A673 (cell line): ENCODE results near the gene POLR2M. TPM values are rescaled to one million over a fixed set of nuclear protein-coding genes. Genes with fewer than 3 reads are reported as not detected.
A peak's percentile ranks its signal among the peaks of the same experiment; 100 is the strongest.

Experiments used
- BruUV-seq: library from RNA; stranded (reverse); fragments of 400-500 nt; replicated peaks from 2 replicates; lab custom pipeline; 2021; lab: Mats Ljungman, UMichigan
- CTCF ChIA-PET: fragments of 300-600 bp; sonication (Branson Sonifier 250); formaldehyde crosslinking; loops from one replicate; lab custom pipeline; 2022; ENCODE audit warnings: antibody characterized with exemption; lab: Charles Lee
- POLR2A ChIA-PET: fragments of 300-600 bp; sonication (Branson Sonifier 250); formaldehyde crosslinking; loops from one replicate; lab custom pipeline; 2022; ENCODE audit warnings: antibody characterized with exemption; ENCODE audit not compliant: low non-redundant PET; lab: Charles Lee
- DNase-seq: peaks from one replicate; pipeline ENCODE4 v3.0.0-alpha.2; 2015; ENCODE audit warnings: low spot score
- H3K27ac ChIP-seq: fragments of 200-600 bp; sonication (generic); 2 replicates; pipeline ENCODE4 v1.5.1; 2016; ENCODE audit warnings: mixed run types, low read depth, mild to moderate bottlenecking, mixed read lengths, antibody characterized with exemption, low read length; ENCODE audit not compliant: poor library complexity, severe bottlenecking
- H3K27me3 ChIP-seq: fragments of 200-600 bp; sonication (generic); replicated peaks from 2 replicates; pipeline ENCODE4 v1.6.1; 2017; ENCODE audit warnings: mixed run types, low read depth, mild to moderate bottlenecking, mixed read lengths, antibody characterized with exemption, low read length; ENCODE audit not compliant: insufficient read depth, poor library complexity
- H3K36me3 ChIP-seq: fragments of 200-600 bp; sonication (generic); 2 replicates; pipeline ENCODE4 v1.6.1; 2016; ENCODE audit warnings: mixed run types, mild to moderate bottlenecking, mixed read lengths, antibody characterized with exemption, low read length; ENCODE audit not compliant: insufficient read depth, poor library complexity, severe bottlenecking
- H3K4me1 ChIP-seq: fragments of 200-600 bp; sonication (generic); 2 replicates; pipeline ENCODE4 v1.6.1; 2017; ENCODE audit warnings: mixed run types, mild to moderate bottlenecking, mixed read lengths, antibody characterized with exemption, low read length; ENCODE audit not compliant: insufficient read depth, poor library complexity, severe bottlenecking
- H3K4me3 ChIP-seq: fragments of 200-600 bp; sonication (generic); 2 replicates; pipeline ENCODE4 v1.5.1; 2016; ENCODE audit warnings: low read depth, mixed run types, mild to moderate bottlenecking, mixed read lengths, low read length; ENCODE audit not compliant: poor library complexity, severe bottlenecking
- H3K9me3 ChIP-seq: fragments of 200-600 bp; sonication (generic); 2 replicates; pipeline ENCODE4 v1.6.1; 2016; ENCODE audit warnings: mixed run types, low read depth, mild to moderate bottlenecking, mixed read lengths, antibody characterized with exemption, low read length; ENCODE audit not compliant: poor library complexity, severe bottlenecking
- CTCF ChIP-seq: fragments of 300-800, 200-600 bp; sonication (generic); conservative IDR thresholded peaks from 2 replicates; pipeline ENCODE4 v1.5.1; 2017; ENCODE audit warnings: low read depth, mild to moderate bottlenecking, antibody characterized with exemption, low read length, moderate library complexity, mixed read lengths
- EZH2 ChIP-seq: fragments of 200-600 bp; sonication (generic); IDR thresholded peaks from 2 replicates; pipeline ENCODE4 v1.6.1; 2017; ENCODE audit warnings: borderline replicate concordance, low read depth, mild to moderate bottlenecking, mixed read lengths, antibody characterized with exemption, low read length; ENCODE audit not compliant: poor library complexity, severe bottlenecking
- intact Hi-C: fragments of 100-400 bp; cut with micrococcal nuclease; formaldehyde crosslinking; loops from one replicate; pipeline ENCODE4 v1.10.0; 2022; ENCODE audit not compliant: unreplicated experiment
- total RNA-seq: library from RNA; stranded (reverse); gene quantifications from 2 replicates; pipeline ENCODE4 v1.2.3, GENCODE V29; 2021

POLR2M gene
- total RNA-seq, 1 experiment from 2014 or later = 115 TPM

GRCh38 chr15:57740048-57740447 lies 33.5 kb downstream of the POLR2M start:
- H3K36me3 ChIP-seq = no peaks in the 10 kb centered on the region
- H3K27ac ChIP-seq = no peak overlapping the region
- H3K4me1 ChIP-seq = peaks cover 5% of the 10 kb centered on the region
- intact Hi-C loops = no loop called here
- POLR2A ChIA-PET = no interaction called here
- CTCF ChIA-PET = no interaction called here
- no peak for DNase-seq
- TF ChIP-seq CTCF (no peak), EZH2 (no peak)
- H3K9me3 ChIP-seq = peaks cover 6% of the 10 kb centered on the region
- no peak overlapping the region for H3K4me3 ChIP-seq
- H3K27me3 ChIP-seq = no peaks in the 10 kb centered on the region
- no TSS peak for BruUV-seq

GRCh38 chr15:57741089-57741488 lies 34.6 kb downstream of the POLR2M start:
- no peak for TF ChIP-seq EZH2
- TF ChIP-seq CTCF = no peak
- DNase-seq = no peak
- H3K4me1 ChIP-seq = no peaks in the 10 kb centered on the region
- ChIA-PET CTCF (no interaction called here), POLR2A (interaction anchor here (0.9 kb wide), 1 partner anchor 140 kb away, joined by 3 read pairs; no protein-coding TSS in a partner anchor)
- no peak overlapping the region for H3K27ac ChIP-seq
- BruUV-seq = no TSS peak
- H3K4me3 ChIP-seq = no peak overlapping the region
- H3K36me3 ChIP-seq = no peaks in the 10 kb centered on the region
- intact Hi-C loops = no loop called here
- H3K27me3 ChIP-seq = no peaks in the 10 kb centered on the region
- H3K9me3 ChIP-seq = peaks cover 6% of the 10 kb centered on the region

- BruUV-seq = no TSS peak
- intact Hi-C loops = no loop called here
- peak; percentile 26 for DNase-seq
- H3K4me3 ChIP-seq = no peak overlapping the region
- H3K27ac ChIP-seq = no peak overlapping the region
- H3K27me3 ChIP-seq = no peaks in the 10 kb centered on the region
- no peaks in the 10 kb centered on the region for H3K36me3 ChIP-seq
- H3K9me3 ChIP-seq = no peaks in the 10 kb centered on the region
- POLR2A ChIA-PET = no interaction called here
- no peaks in the 10 kb centered on the region for H3K4me1 ChIP-seq
- CTCF ChIA-PET = interaction anchor here (0.7 to 1.5 kb wide), 3 partner anchors 9 to 327 kb away, joined by 3 to 11 read pairs (median 7); no protein-coding TSS in a partner anchor
- TF ChIP-seq CTCF (peak; percentile 44), EZH2 (no peak)
Measured at GRCh38 chr15:57743424-57743823, 36.9 kb downstream of the POLR2M start.
